IMR-90 (cell line): ENCODE data around the gene HMBS. TPM values are rescaled to one million over a fixed set of nuclear protein-coding genes. Genes with fewer than 3 reads are reported as not detected.

Experiments
- ATAC-seq: fragments of 200-7000 bp; cut with Tn5 transposase; 2 replicates; pipeline ENCODE4 v1.9.1; 2020; ENCODE audit warnings: low read depth, mild to moderate bottlenecking, moderate library complexity
- BruUV-seq: library from RNA; stranded (reverse); fragments of 400-500 nt; replicated peaks from 2 replicates; lab custom pipeline; 2021; lab: Mats Ljungman, UMichigan
- CTCF ChIA-PET: fragments of 300-600 bp; formaldehyde crosslinking; extraction: SDS; loops from one replicate; lab custom pipeline; 2021; ENCODE audit warnings: antibody characterized with exemption; lab: Yijun Ruan, JAX
- POLR2A ChIA-PET: fragments of 300-600 bp; sonication (Branson Sonifier 250); formaldehyde crosslinking; loops from one replicate; lab custom pipeline; 2022; ENCODE audit warnings: antibody characterized with exemption; ENCODE audit not compliant: unreplicated experiment; lab: Charles Lee
- DNase-seq: peaks from one replicate; pipeline ENCODE4 v3.0.0; 2013
- H2AFZ ChIP-seq: replicated peaks from 2 replicates; pipeline ENCODE3; 2013; ENCODE audit warnings: low read length, mild to moderate bottlenecking; ENCODE audit not compliant: poor library complexity
- H2AK5ac ChIP-seq: 2 replicates; pipeline ENCODE4 v1.6.1; 2013; ENCODE audit warnings: low read depth, low read length, inconsistent platforms
- H2AK9ac ChIP-seq: replicated peaks from 2 replicates; pipeline ENCODE3; 2013; ENCODE audit warnings: mild to moderate bottlenecking, low read depth, low read length, moderate library complexity; ENCODE audit not compliant: poor library complexity
- H2BK120ac ChIP-seq: 2 replicates; pipeline ENCODE4 v1.6.1; 2013; ENCODE audit warnings: low read depth, low read length, inconsistent platforms
- H2BK15ac ChIP-seq: 3 replicates; pipeline ENCODE4 v1.6.1; 2013; ENCODE audit warnings: low read depth, low read length, inconsistent platforms
- H2BK20ac ChIP-seq: 2 replicates; pipeline ENCODE4 v1.6.1; 2013; ENCODE audit warnings: low read depth, mild to moderate bottlenecking, inconsistent platforms, low read length, moderate library complexity
- H2BK5ac ChIP-seq: 2 replicates; pipeline ENCODE4 v1.6.1; 2013; ENCODE audit warnings: mild to moderate bottlenecking, low read depth, low read length, inconsistent platforms; ENCODE audit not compliant: poor library complexity, severe bottlenecking
- H3K14ac ChIP-seq: replicated peaks from 2 replicates; pipeline ENCODE4 v1.6.1; 2013; ENCODE audit warnings: low read depth, low read length, inconsistent platforms
- H3K18ac ChIP-seq: 2 replicates; pipeline ENCODE4 v1.6.1; 2013; ENCODE audit warnings: low read depth, low read length, control low read depth
- H3K23ac ChIP-seq: 2 replicates; pipeline ENCODE4 v1.6.1; 2013; ENCODE audit warnings: low read depth, low read length, inconsistent platforms
- H3K27ac ChIP-seq: 2 replicates; pipeline ENCODE4 v1.5.1; 2013; ENCODE audit warnings: mild to moderate bottlenecking, control low read depth, low read length; ENCODE audit not compliant: insufficient read depth
- H3K27me3 ChIP-seq: 2 replicates; pipeline ENCODE4 v1.6.1; 2013; ENCODE audit warnings: low read length; ENCODE audit not compliant: control insufficient read depth, insufficient read depth
- H3K36me3 ChIP-seq: 2 replicates; pipeline ENCODE4 v1.6.1; 2013; ENCODE audit warnings: low read length, mixed read lengths; ENCODE audit not compliant: control insufficient read depth, insufficient read depth
- H3K4ac ChIP-seq: 2 replicates; pipeline ENCODE4 v1.6.1; 2013; ENCODE audit warnings: low read depth, low read length, inconsistent platforms
- H3K4me1 ChIP-seq: 2 replicates; pipeline ENCODE4 v1.6.1; 2013; ENCODE audit warnings: low read length, mixed read lengths; ENCODE audit not compliant: control insufficient read depth, insufficient read depth
- H3K4me2 ChIP-seq: 2 replicates; pipeline ENCODE4 v1.6.1; 2013; ENCODE audit warnings: low read depth, mild to moderate bottlenecking, control low read depth, low read length, moderate library complexity
- H3K4me3 ChIP-seq: 2 replicates; pipeline ENCODE4 v1.5.1; 2013; ENCODE audit warnings: low read depth, mild to moderate bottlenecking, control low read depth, low read length, moderate library complexity; ENCODE audit not compliant: insufficient read depth
- H3K56ac ChIP-seq: 2 replicates; pipeline ENCODE4 v1.6.1; 2013; ENCODE audit warnings: low read length, inconsistent platforms; ENCODE audit not compliant: insufficient read depth; ENCODE audit errors: extremely low read depth
- H3K79me1 ChIP-seq, 2 experiments: 2 replicates each; pipeline ENCODE4 v1.6.1; 2013; ENCODE audit warnings: low read length in 2 of 2, inconsistent platforms in 1 of 2, low read depth in 1 of 2
- H3K9ac ChIP-seq: 2 replicates; pipeline ENCODE4 v1.6.1; 2013; ENCODE audit warnings: low read depth, low read length, control low read depth
- H3K9me1 ChIP-seq: 2 replicates; pipeline ENCODE4 v1.6.1; 2013; ENCODE audit warnings: low read length, inconsistent platforms; ENCODE audit not compliant: insufficient read depth
- H3K9me3 ChIP-seq: 2 replicates; pipeline ENCODE4 v1.6.1; 2013; ENCODE audit warnings: low read length; ENCODE audit not compliant: control insufficient read depth, insufficient read depth
- H4K20me1 ChIP-seq: 2 replicates; pipeline ENCODE4 v1.6.1; 2013; ENCODE audit warnings: low read length, inconsistent platforms; ENCODE audit not compliant: insufficient read depth
- H4K5ac ChIP-seq: 2 replicates; pipeline ENCODE4 v1.6.1; 2013; ENCODE audit warnings: mild to moderate bottlenecking, low read depth, low read length, control low read depth
- H4K8ac ChIP-seq, 2 experiments: 2 replicates each; pipeline ENCODE4 v1.6.1; 2013; ENCODE audit warnings: low read depth in 2 of 2, low read length in 2 of 2, control low read depth in 1 of 2, inconsistent platforms in 1 of 2
- H4K91ac ChIP-seq: 2 replicates; pipeline ENCODE4 v1.6.1; 2013; ENCODE audit warnings: low read depth, low read length, inconsistent platforms; ENCODE audit not compliant: insufficient read depth
- CTCF ChIP-seq: conservative IDR thresholded peaks from 2 replicates; pipeline ENCODE4 v1.5.1; 2012; ENCODE audit warnings: mild to moderate bottlenecking, low read depth, low read length, improper control_type of control experiment
- MAZ ChIP-seq: IDR thresholded peaks from 2 replicates; pipeline ENCODE4 v1.6.1; 2012; ENCODE audit warnings: low read depth, mild to moderate bottlenecking, low read length, improper control_type of control experiment, moderate library complexity, borderline replicate concordance
- RAD21 ChIP-seq: IDR thresholded peaks from 2 replicates; pipeline ENCODE4 v1.6.1; 2012; ENCODE audit warnings: low read length, improper control_type of control experiment
- SMC3 ChIP-seq: fragments of 150-350 bp; IDR thresholded peaks from 2 replicates; pipeline ENCODE4 v1.6.1; 2016; ENCODE audit warnings: low read depth, mild to moderate bottlenecking, antibody characterized with exemption, low read length, moderate library complexity
- USF2 ChIP-seq: fragments of 150-350 bp; IDR thresholded peaks from 2 replicates; pipeline ENCODE4 v1.6.1; 2017; ENCODE audit warnings: mild to moderate bottlenecking, antibody characterized with exemption, low read length, low read depth
- WGBS, 2 experiments: methylation state at CpG; one replicate each; pipeline versions ENCODE4 v1.1.5 to v1.1.7; 2013; ENCODE audit warnings: missing lambda C conversion rate in 2 of 2; ENCODE audit not compliant: insufficient read length in 1 of 2; ENCODE audit errors: extremely low coverage in 2 of 2; 5-methylcytosine and 5-hydroxymethylcytosine counted together
- dilution Hi-C: fragments of 300-500 bp; cut with HindIII; formaldehyde crosslinking; loops from one replicate; pipeline ENCODE4 v1.14.3; 2018; ENCODE audit warnings: low sequenced_read_pairs; ENCODE audit not compliant: unreplicated experiment
- in situ Hi-C: fragments of 300-500 bp; cut with MboI; formaldehyde crosslinking; loops from 3 replicates; pipeline ENCODE4 v1.14.3; 2019; ENCODE audit warnings: low sequenced_read_pairs, inconsistent platforms, mixed read lengths
- intact Hi-C: fragments of 100-400 bp; cut with micrococcal nuclease; formaldehyde crosslinking; loops from 2 replicates; pipeline ENCODE4 v1.10.0; 2022
- polyA plus RNA-seq, 3 experiments: library from polyadenylated mRNA; depleted of rRNA; stranded (reverse); fragments of >200 nt; gene quantifications; 2 replicates each; pipeline ENCODE4 v1.2.3, GENCODE V29; 2012; ENCODE audit warnings: low replicate concordance in 1 of 3
- total RNA-seq: library from RNA; depleted of rRNA; stranded (reverse); fragments of >200 nt; gene quantifications from 2 replicates; pipeline ENCODE4 v1.2.3, GENCODE V29; 2012

The HMBS gene
- total and polyA plus RNA-seq, 2 of the 4 experiments (the other 2 are of a cell fraction), result 17.9 to 59.5 TPM

- Histone ChIP-seq H2AK5ac (peak overlapping the region; percentile 2; the same call in 1 of the 2 replicates), H4K91ac (no peak overlapping the region), H4K5ac (no peak overlapping the region), H3K27me3 (no peaks in the 10 kb centered on the region), H3K36me3 (peaks cover 5% of the 10 kb centered on the region), H2BK5ac (no peak overlapping the region), H3K9ac (no peak overlapping the region), H3K9me3 (no peaks in the 10 kb centered on the region), H2BK120ac (no peak overlapping the region), H2BK20ac (no peak overlapping the region), H3K27ac (no peak overlapping the region), H4K20me1 (no peaks in the 10 kb centered on the region; the same call in 1 of the 2 replicates), H3K4me2 (no peak overlapping the region), H3K56ac (no peak overlapping the region), H3K4me1 (peaks cover 9% of the 10 kb centered on the region), H2AFZ (no peak overlapping the region), H2AK9ac (no peak overlapping the region), H3K79me1 (peaks cover 23 to 50% of the 10 kb centered on the region in 2 experiments), H3K18ac (no peak overlapping the region), H3K14ac (no peak overlapping the region), H3K4ac (no peak overlapping the region), H3K23ac (no peak overlapping the region), H3K9me1 (peaks cover 6% of the 10 kb centered on the region; the same call in 1 of the 2 replicates), H4K8ac (no peak overlapping the region), H3K4me3 (no peak overlapping the region), H2BK15ac (no peak overlapping the region)
- DNase-seq (peak; percentile 40), ATAC-seq (no peak)
- 56% methylated on average over 3 of the region's 4 CpGs; no CpG with 5 or more reads in 1 of the 2 experiments for WGBS, 2 experiments
- intact Hi-C loops (no loop called here), dilution Hi-C loops (no loop called here), in situ Hi-C loops (no loop called here)
- no TSS peak for BruUV-seq
- CTCF ChIA-PET, result interaction anchor here (1.0 kb wide), 1 partner anchor 18 kb away, joined by 5 read pairs; no protein-coding TSS in a partner anchor
- POLR2A ChIA-PET, result no interaction called here
- no peak for TF ChIP-seq USF2
- TF ChIP-seq CTCF, result peak; percentile 47
- TF ChIP-seq MAZ, result no peak
- TF ChIP-seq SMC3, result peak; percentile 31; the same call in 1 of the 2 replicates
- TF ChIP-seq RAD21, result peak; percentile 34
Measured at GRCh38 chr11:119065369-119065768, 19.3 kb upstream of the HMBS start.
